DMS153 (cell line): ENCODE results near the gene PDE5A.

ENCODE experiments used
- DNase-seq: peaks from one replicate; lab custom pipeline; 2025; lab: John Stamatoyannopoulos, UW

Gene PDE5A

GRCh38 chr4:119585771-119586170 is 42.8 kb downstream of the PDE5A start:
- no peak for DNase-seq

GRCh38 chr4:119581190-119581873 is 47.3 kb downstream of the PDE5A start:
- no peak for DNase-seq

- no peak for DNase-seq
Observed at GRCh38 chr4:119580293-119580692, 48.3 kb downstream of the PDE5A start.

- no peak for DNase-seq
Observed at GRCh38 chr4:119579823-119580222, 48.8 kb downstream of the PDE5A start.

- no peak for DNase-seq
Observed at GRCh38 chr4:119570401-119570800, 58.2 kb downstream of the PDE5A start.

GRCh38 chr4:119564106-119564505 is 64.5 kb downstream of the PDE5A start:
- DNase-seq, result no peak

GRCh38 chr4:119559044-119559647 is 69.5 kb downstream of the PDE5A start:
- DNase-seq, result no peak

- DNase-seq, result no peak
Observed at GRCh38 chr4:119550857-119551532, 77.6 kb downstream of the PDE5A start.

- no peak for DNase-seq
Observed at GRCh38 chr4:119549639-119550038, 79.0 kb downstream of the PDE5A start.

- no peak for DNase-seq
Observed at GRCh38 chr4:119543779-119544178, 84.8 kb downstream of the PDE5A start.

- DNase-seq, result no peak
Observed at GRCh38 chr4:119543187-119543586, 85.4 kb downstream of the PDE5A start.

- DNase-seq, result no peak
Observed at GRCh38 chr4:119540249-119540648, 88.4 kb downstream of the PDE5A start.

- DNase-seq, result no peak
Observed at GRCh38 chr4:119537586-119537985, 91.0 kb downstream of the PDE5A start.

GRCh38 chr4:119536572-119537528 is 91.8 kb downstream of the PDE5A start:
- DNase-seq, result no peak

- no peak for DNase-seq
Observed at GRCh38 chr4:119532319-119532718, 96.3 kb downstream of the PDE5A start.

- no peak for DNase-seq
Observed at GRCh38 chr4:119529788-119530187, 98.8 kb downstream of the PDE5A start.

GRCh38 chr4:119526786-119527550 is 101.6 kb downstream of the PDE5A start:
- DNase-seq, result no peak

GRCh38 chr4:119525771-119526712 is 102.6 kb downstream of the PDE5A start:
- DNase-seq, result no peak

GRCh38 chr4:119525005-119525749 is 103.4 kb downstream of the PDE5A start:
- no peak for DNase-seq

- no peak for DNase-seq
Observed at GRCh38 chr4:119523399-119523798, 105.2 kb downstream of the PDE5A start.
